GM21786 (cell line): ENCODE results near the gene OR4K1.
"Not testable (repeated sequence)": the region's sequence is repeated elsewhere in the genome, so short reads cannot be mapped to it uniquely, and the experiment has no call there.

Experiments used
- ATAC-seq: cut with Tn5 transposase; IDR thresholded peaks from one replicate; pipeline ENCODE4 v1.9.1; 2021; ENCODE audit not compliant: unreplicated experiment

The OR4K1 gene, protein sequence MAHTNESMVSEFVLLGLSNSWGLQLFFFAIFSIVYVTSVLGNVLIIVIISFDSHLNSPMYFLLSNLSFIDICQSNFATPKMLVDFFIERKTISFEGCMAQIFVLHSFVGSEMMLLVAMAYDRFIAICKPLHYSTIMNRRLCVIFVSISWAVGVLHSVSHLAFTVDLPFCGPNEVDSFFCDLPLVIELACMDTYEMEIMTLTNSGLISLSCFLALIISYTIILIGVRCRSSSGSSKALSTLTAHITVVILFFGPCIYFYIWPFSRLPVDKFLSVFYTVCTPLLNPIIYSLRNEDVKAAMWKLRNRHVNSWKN

DNA sequence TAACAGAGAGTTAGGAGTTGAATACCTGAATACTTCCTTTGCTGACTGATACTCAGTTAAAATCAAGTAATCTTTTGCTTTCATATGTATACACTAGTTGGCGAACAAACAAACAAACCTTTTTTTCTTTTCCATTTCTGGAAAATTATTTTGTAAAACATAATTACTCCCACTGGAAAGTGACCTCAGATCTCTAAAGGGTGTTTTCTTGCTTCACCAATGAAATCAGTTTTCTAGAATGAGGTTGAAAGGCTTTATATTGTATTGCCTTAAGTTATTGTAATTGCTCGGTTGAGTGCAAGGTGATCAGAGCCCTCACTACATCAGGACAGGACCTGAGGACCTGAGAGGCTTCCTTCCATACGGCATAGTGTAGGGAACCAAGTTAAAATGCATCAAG is at the start of gene OR4K1:
TSS of gene OR4K1 (plus strand) at position 301 of the 400 bp plus-strand sequence. CDS start 4,750 bp downstream, outside the sequence.
- ATAC-seq = no peak

DNA sequence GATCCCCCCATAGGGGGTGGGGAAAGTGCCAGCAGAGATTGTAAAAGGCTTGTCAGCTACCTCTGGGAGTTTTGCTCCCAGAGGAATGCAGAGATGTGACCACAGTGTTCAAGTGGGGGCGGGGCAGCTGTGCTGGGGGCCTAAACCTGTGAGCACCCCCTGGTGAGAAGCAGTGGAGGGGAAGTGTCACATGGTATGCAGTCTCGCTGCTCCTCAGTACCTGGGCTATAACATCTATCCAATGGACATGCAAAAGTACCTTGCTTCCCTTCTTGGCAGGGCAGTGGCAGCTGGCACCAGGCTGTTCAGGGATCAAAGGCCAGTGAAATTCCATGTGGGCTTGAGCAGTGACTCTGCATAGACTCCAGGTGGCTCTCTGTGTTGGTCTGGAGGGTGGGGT is 35.4 kb upstream of the OR4K1 start:
- ATAC-seq = no peak

DNA sequence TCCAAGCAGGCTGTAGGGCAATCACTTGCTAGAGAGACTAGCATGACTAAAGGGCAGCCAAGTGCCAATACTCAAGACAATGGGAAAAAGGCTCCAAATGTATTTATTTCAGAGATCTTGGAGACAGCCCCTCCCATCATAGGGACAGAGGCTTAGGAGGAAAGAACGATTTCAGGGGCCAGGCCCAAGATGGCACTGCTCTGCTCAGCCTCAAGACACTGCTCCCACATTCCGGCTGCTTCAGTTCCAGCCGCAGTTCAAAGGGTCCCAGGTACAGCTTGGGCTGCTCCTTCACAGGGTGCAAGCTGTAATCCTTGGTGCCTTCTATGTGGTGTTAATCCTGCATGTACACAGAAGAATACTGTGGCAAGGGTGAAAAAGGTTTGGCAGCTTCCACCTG is 29.7 kb upstream of the OR4K1 start:
- no peak for ATAC-seq

DNA sequence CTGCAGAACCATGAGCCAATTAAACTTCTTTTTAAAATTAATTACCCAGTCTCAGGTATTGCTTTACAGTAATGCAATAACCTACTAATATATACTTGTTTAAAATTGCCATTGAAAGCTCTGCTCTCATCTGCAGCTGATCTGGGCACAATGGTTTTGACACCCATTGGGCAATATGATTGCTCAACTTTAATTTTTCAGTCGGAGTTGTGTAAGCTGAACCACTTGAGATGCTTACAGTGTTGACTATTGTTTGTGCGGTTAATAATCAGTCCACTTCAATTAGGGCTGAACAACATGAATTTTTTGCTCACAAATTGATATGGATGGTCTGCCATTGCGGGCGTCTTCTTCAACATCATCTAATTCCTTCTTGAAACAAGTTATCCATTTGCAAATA is 28.3 kb upstream of the OR4K1 start:
- no peak for ATAC-seq

DNA sequence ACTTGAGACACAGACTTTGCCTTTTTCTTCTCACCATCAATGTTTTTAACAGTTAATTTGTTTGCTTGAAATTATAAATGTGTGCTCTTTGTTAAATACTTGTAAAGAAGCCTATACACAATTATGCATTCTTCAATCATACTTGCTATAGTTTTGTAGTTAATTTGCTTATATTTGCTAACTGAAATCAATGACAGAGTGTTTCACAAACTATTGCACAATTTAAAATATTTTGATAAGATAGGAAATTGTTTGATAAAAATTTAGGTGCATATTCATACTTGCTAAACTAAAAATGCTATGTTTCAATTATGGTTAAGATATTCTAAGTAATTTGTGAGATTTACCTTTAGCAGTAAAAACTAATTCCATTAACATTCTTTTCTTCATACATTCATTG is 24.1 kb upstream of the OR4K1 start:
- ATAC-seq = no peak

DNA sequence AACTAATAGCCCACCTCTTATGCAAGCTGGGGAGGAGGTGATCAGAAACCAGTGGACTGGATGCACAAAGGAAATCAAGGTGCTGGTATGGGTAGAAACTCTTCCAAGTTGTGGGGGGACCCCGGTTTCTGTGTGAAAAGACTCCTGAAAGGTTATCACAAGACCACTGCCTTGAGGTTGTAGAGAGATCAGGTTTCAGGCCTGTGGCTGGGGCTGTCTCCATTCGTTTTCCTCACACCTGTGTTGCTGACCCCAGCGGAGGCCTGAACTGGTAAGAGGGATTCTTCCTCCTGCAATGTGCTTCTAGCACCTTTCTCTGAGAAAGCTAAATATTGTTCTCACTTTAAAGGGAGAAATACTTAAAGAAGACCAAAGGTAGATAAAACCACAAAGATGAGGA is 19.6 kb upstream of the OR4K1 start:
- ATAC-seq = no peak

DNA sequence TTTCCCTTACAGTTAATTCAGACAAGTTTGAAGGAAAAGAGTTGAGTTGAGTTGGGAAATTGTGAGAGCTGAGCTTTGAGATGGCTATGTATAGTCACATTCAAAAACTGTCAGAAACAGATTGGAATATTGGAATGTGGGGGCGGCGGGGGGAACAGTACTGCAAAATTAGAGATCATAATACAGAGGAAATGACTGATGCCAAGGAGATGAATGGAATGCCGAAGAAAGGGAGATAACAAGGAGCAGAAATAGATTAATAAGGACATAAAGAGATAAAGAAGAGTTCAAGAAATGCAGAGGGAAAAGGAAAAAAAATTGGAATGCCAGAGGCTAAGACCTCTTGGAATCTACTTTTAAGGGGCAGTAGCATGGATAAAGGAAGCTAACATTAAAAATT is 13.5 kb upstream of the OR4K1 start:
- no peak for ATAC-seq

DNA sequence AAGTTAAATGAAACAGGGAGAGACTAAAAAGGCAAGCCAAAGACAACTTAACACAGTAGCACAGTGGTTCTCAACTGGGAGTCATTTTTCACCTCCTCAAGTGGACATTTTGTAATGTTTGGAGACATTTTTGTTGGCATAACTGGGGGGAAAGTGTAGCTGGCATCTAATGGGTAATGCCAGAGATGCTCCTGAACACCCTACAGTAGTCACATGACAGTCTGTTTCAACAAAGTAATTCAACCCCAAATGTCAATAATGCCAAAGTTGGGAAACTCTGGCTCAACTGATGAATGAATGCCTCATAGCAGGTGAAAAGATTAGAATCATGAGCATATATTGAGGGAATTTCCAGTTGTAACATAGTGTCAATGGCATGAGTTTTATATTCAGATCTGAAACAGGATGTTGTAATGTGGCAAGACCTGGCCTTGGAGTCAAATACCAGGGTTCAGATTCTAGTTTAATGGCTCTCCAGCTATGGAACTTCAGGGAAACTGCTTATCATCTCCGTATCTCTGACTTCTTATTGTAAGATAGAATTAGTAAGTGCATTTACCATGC is 12.7 kb upstream of the OR4K1 start:
- no peak for ATAC-seq

DNA sequence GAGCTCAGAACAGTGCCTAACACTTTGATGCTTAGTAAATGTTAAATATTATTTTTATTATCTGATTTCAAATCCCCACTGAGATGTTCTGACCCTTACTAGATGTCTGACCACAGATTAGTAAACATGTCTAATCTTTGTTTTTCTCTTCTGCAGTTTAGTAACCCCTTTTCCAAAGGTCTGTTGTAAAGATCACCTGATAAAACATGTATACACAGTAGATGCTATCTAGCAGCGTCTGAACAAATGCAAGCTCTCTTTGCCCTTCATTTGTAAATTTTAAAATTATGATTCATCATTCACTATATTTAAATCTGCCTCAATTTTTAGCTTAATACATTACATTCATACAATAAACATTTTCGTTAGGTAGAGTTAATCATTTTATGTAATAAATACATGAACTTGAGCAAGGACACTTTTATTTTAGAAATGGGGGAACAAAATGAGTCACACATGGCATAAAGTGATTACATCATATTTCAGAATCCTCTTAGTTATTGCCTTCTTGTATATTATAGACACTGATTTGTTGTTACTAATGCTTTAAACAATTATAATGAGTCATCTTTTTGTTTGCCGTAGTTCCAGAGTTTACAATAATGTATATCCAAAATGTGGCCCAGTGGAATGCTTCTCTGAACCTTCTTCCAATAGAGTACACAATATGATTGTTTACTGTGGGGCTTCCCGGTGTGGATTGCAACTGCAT is 12.0 kb upstream of the OR4K1 start:
- ATAC-seq = no peak

DNA sequence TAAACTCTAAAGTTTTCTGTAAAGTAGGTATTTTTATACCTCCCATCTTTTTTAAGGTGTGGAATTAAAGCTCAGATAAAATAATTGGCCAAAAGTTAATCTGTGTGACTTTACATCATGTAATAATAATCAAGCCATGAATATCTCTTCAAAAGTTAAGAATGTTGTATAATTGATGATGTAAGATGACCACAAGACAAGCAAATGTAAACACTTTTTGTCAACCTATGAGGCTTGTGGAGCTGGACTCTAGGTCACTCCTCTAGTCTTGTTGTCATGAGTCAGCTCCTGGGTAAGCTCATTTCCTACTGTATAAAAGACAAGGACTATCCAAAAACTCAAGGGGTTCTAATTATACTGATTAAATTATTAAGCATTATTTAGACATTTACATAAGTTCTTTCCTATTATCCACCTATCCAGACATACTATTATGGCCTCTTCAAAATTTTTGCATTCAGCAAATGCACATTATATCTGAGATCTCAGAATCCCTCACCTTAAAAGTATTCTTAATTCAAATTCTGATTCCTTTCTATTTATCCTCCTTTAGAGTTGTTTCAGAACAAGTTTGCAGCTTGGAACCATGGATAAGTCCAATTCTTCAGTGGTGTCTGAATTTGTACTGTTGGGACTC is 10.6 kb upstream of the OR4K1 start, which contains the start of gene OR4K5:
TSS of gene OR4K5 (plus strand) at position 587 of the 637 bp plus-strand sequence. CDS start at position 587, 0 bp downstream.
- no peak for ATAC-seq

DNA sequence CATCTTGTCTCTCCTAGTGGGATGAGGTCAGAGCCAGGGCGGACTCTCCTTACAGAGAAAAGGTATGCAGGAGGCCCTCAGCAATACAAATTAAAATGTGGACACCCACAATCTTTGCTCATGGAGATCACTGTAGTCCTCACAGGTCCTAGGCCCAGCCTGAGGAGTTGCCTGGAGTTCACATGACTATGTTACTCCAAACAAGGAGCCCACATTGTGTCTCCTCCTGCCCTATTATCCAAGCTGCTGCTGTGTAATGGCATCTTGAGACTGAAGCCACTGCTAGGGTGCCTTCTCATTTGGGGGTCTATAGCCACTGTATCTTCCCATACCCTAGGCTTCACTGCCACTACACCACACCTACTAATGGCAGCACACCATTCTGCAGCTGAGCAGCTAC is 11.0 kb downstream of the OR4K1 start:
- no peak for ATAC-seq

DNA sequence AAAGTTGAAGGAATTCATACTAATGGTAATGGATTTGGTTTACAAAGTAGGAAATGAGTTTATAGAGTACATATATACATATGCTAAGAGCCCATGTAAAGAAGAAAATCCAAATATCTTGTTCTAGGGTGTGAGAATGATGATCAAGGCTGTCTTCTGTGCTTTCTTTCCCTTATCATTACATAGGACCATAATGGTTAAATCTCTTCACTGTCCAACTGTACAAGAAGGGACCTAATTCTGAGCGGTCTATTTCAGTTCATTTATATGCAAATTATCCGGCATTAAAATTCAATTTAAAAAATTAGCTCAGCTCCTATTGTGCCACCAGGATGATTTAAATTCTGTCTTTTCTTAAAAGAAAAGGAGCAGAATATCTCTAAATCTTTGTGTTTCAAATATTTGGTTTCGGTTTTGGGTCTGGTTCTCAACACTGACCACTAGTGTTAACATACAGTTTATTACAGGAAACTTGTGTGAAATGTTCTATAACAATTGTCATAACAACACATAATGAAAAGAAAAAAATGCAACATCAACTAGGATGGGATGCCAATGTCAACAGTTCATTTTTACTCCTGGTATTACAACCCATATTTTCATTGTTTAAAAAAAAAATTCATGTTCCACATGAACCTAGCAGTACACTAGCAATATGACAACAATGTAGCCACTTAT is 16.8 kb downstream of the OR4K1 start:
- no peak for ATAC-seq

DNA sequence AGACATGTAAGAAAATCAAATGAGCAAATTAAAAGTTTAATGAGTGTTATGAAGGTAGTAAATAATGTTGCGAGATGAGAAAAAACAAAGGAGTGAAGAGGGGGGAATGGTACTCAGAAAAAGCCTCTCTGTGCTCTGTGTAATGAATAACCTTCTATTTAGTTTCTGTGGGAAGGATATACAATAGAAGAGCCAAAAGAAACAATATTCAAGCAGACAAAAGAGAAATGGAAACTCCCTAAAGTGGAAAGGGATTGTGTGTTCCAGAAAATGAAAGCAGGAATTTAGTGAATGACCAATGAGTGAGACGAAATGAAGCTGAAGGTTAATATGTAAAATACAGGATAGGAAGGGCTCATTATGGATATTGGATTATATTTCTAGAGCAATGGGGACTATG is 18.5 kb downstream of the OR4K1 start:
- no peak for ATAC-seq

DNA sequence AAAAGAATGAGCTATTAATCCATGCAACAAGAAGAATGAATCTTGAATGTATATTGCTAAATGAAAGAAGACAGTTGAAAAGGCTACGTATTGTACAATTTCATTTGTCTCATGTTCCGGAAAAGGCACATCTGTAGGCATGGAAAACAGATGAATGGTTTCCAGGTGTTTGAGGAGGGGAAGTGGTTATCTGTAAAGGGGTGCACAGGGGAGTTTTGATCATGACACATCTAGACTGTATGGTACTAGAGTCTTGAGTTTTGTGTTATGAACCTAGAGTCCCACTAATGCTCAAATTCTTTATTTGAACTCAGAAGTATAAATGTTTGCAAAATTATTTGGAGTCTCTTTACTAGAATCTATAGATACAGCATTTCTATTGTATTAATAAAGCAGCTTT is 39.0 kb downstream of the OR4K1 start:
- ATAC-seq = not testable (repeated sequence)

DNA sequence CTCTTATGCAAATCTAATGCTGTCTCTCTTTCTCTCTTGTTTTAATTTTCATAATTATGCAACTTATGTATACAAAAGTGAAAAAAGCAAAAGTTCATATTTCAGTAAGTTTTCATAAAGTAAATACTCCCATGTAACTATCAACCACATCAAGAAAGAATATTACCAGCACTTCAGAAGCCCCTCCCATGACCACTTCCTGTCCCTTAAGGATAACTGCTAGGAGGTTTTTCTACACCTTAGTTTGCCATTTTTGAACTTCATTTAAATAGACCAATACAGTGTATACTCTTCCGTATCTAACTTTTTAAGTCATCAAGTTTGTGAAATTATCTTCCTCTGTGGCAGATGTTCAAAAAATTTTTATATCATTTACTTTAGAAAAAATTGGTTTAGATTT is 44.1 kb downstream of the OR4K1 start:
- no peak for ATAC-seq

DNA sequence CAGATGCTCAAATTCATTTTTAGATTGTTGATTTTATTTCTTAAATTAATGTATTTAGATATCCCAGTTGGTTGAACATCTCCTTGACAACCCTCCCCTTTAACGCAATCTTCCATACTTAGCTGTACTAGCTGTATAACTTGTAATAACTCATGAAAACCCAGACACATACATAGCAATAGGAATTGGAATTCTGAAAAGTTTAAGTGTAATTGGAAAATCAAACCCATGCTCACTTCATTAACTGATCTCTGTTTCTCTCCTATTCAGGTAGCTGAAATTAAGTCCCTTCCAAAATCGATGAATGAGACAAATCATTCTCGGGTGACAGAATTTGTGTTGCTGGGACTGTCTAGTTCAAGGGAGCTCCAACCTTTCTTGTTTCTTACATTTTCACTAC is 44.6 kb downstream of the OR4K1 start, which contains the start of gene OR4K15:
TSS of gene OR4K15 (plus strand) at position 301 of the 400 bp plus-strand sequence. CDS start at position 301, 0 bp downstream.
- ATAC-seq = no peak
